Common myeloid progenitor, CD34-positive (primary cell): ENCODE measurements around the gene HCN4.

ENCODE experiments used
- CTCF ChIA-PET: fragments of 350-600 bp; sonication (Branson Sonifier 250); formaldehyde crosslinking; loops from one replicate; lab custom pipeline; 2021; ENCODE audit warnings: antibody characterized with exemption; lab: Charles Lee
- POLR2A ChIA-PET: fragments of 350-600 bp; sonication (Branson Sonifier 250); formaldehyde crosslinking; loops from one replicate; lab custom pipeline; 2021; ENCODE audit warnings: antibody characterized with exemption; lab: Charles Lee
- DNase-seq, 3 donors: peaks; one replicate each; pipeline versions ENCODE4 v3.0.0 to v3.0.0-alpha.2; 2013
- H3K27ac ChIP-seq, 2 experiments: 1 replicate in 1 of 2; 2 replicates in 1 of 2; pipeline ENCODE4 v1.7.0; 2013; ENCODE audit warnings: inconsistent platforms in 2 of 2, low read length in 2 of 2, mild to moderate bottlenecking in 2 of 2, low read depth in 1 of 2, moderate library complexity in 1 of 2; ENCODE audit not compliant: severe bottlenecking in 2 of 2, insufficient read depth in 1 of 2, poor library complexity in 1 of 2
- H3K27me3 ChIP-seq, 5 experiments: replicated peaks in 2 of 5; 1 replicate in 3 of 5; 2 replicates in 2 of 5; pipeline versions ENCODE4 v1.6.1 to v1.7.0; 2013; ENCODE audit warnings: low read length in 4 of 5, mild to moderate bottlenecking in 2 of 5, moderate library complexity in 2 of 5, inconsistent platforms in 1 of 5; ENCODE audit not compliant: insufficient read depth in 5 of 5, control insufficient read depth in 4 of 5
- H3K36me3 ChIP-seq, 4 experiments: 1 replicate in 2 of 4; 2 replicates in 2 of 4; pipeline versions ENCODE4 v1.6.1 to v1.7.0; 2013; ENCODE audit warnings: low read length in 3 of 4, control low read depth in 1 of 4, mild to moderate bottlenecking in 1 of 4; ENCODE audit not compliant: control insufficient read depth in 4 of 4, insufficient read depth in 4 of 4
- H3K4me1 ChIP-seq, 4 experiments: 1 replicate in 3 of 4; 2 replicates in 1 of 4; pipeline versions ENCODE4 v1.6.1 to v1.7.1; 2013; ENCODE audit warnings: low read length in 3 of 4, mild to moderate bottlenecking in 3 of 4, control low read depth in 1 of 4, inconsistent platforms in 1 of 4, moderate library complexity in 1 of 4; ENCODE audit not compliant: control insufficient read depth in 4 of 4, insufficient read depth in 4 of 4; ENCODE audit errors: control extremely low read depth in 1 of 4
- H3K4me3 ChIP-seq, 7 experiments: 1 replicate in 4 of 7; 2 replicates in 3 of 7; pipeline versions ENCODE4 v1.5.1 to v1.7.0; 2013; ENCODE audit warnings: mild to moderate bottlenecking in 7 of 7, low read length in 6 of 7, moderate library complexity in 6 of 7, inconsistent platforms in 2 of 7, low read depth in 2 of 7, control low read depth in 1 of 7; ENCODE audit not compliant: insufficient read depth in 4 of 7, control insufficient read depth in 1 of 7; ENCODE audit errors: extremely low read depth in 1 of 7
- H3K9me3 ChIP-seq, 5 experiments: 1 replicate in 4 of 5; 2 replicates in 1 of 5; pipeline versions ENCODE4 v1.6.1 to v1.7.1; 2013; ENCODE audit warnings: low read length in 4 of 5, mild to moderate bottlenecking in 2 of 5, inconsistent platforms in 1 of 5, low read depth in 1 of 5, moderate library complexity in 1 of 5; ENCODE audit not compliant: control insufficient read depth in 4 of 5, insufficient read depth in 2 of 5; ENCODE audit errors: control extremely low read depth in 1 of 5
- WGBS: methylation state at CpG from one replicate; pipeline ENCODE4 v1.1.5; 2013; ENCODE audit not compliant: insufficient coverage; 5-methylcytosine and 5-hydroxymethylcytosine counted together

HCN4 gene

DNA sequence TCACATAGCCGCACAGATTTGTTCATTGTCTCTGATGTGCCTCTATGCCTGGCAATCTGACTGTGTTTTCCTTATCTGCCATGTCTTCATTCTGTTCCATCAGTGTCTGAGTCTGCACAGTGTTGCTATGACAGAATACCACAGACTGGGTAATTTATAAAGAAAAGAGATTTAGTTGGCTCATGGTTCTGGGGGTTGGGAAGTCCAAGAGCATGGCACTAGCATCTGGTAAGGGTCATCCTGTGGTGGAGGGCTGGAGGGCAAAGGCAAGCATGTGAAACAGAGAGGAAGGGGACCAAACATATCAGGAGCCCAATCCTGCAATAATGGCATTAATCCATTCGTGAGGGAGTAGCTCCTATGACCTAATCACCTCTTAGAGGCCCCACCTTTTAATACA, 11.9 kb upstream of the HCN4 start:
- POLR2A ChIA-PET: no interaction called here
- 83% methylated on average over 1 of the region's 2 CpGs for WGBS
- Histone ChIP-seq H3K4me3 (no peak overlapping the region), H3K36me3 (no peaks in the 10 kb centered on the region), H3K9me3 (peaks cover 0 to 13% (median 2%) of the 10 kb centered on the region in 5 experiments), H3K27ac (no peak overlapping the region), H3K4me1 (no peaks in the 10 kb centered on the region), H3K27me3 (peaks cover 0 to 48% (median 9%) of the 10 kb centered on the region in 5 experiments)
- CTCF ChIA-PET: no interaction called here
- no peak for DNase-seq

- POLR2A ChIA-PET: no interaction called here
- no peaks in the 10 kb centered on the region for H3K4me1 ChIP-seq
- no peaks in the 10 kb centered on the region for H3K36me3 ChIP-seq
- H3K27me3 ChIP-seq: peaks cover 0 to 53% (median 6%) of the 10 kb centered on the region in 5 experiments
- no peak overlapping the region for H3K27ac ChIP-seq
- WGBS: 74% methylated on average over 12 of the region's 12 CpGs
- DNase-seq: no peak
- no peak overlapping the region for H3K4me3 ChIP-seq
- CTCF ChIA-PET: no interaction called here
- peaks cover 0 to 13% (median 2%) of the 10 kb centered on the region in 5 experiments for H3K9me3 ChIP-seq
Measured at GRCh38 chr15:73378089-73378488, 9.3 kb upstream of the HCN4 start.

- Histone ChIP-seq H3K36me3 (no peaks in the 10 kb centered on the region), H3K4me1 (no peaks in the 10 kb centered on the region), H3K27me3 (peaks cover 0 to 74% (median 21%) of the 10 kb centered on the region in 5 experiments), H3K27ac (no peak overlapping the region), H3K4me3 (no peak overlapping the region), H3K9me3 (peaks cover 0 to 4% (median 0%) of the 10 kb centered on the region in 5 experiments)
- ChIA-PET CTCF (no interaction called here), POLR2A (no interaction called here)
- no peak for DNase-seq
- WGBS: 77% methylated on average over 6 of the region's 6 CpGs
Measured at GRCh38 chr15:73375755-73376305, 7.1 kb upstream of the HCN4 start.

DNA sequence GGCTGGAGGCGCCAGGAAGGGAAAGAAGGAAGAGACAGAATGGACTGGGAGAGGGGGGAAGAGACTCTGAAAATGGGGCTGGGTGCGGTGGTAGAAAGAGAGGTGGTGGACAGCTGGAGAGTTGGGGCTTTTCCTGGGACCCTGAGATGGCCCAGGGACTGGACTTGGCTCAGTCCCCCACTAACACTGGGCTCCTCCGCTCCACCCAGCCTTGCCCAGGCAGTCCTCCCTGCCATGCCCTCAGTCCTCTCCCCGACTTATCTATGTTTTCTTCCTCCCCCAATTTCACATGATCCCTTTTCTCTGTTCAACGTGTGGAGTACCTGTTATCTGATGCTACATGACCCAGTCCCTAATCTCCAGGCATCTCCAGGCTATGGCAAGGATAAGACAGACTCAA, 6.3 kb upstream of the HCN4 start:
- H3K4me3 ChIP-seq: no peak overlapping the region
- 96% methylated on average over 4 of the region's 5 CpGs for WGBS
- ChIA-PET CTCF (no interaction called here), POLR2A (no interaction called here)
- no peak overlapping the region for H3K27ac ChIP-seq
- no peaks in the 10 kb centered on the region for H3K36me3 ChIP-seq
- H3K27me3 ChIP-seq: peaks cover 0 to 77% (median 24%) of the 10 kb centered on the region in 5 experiments
- no peak for DNase-seq
- H3K9me3 ChIP-seq: no peaks in the 10 kb centered on the region
- no peaks in the 10 kb centered on the region for H3K4me1 ChIP-seq

DNA sequence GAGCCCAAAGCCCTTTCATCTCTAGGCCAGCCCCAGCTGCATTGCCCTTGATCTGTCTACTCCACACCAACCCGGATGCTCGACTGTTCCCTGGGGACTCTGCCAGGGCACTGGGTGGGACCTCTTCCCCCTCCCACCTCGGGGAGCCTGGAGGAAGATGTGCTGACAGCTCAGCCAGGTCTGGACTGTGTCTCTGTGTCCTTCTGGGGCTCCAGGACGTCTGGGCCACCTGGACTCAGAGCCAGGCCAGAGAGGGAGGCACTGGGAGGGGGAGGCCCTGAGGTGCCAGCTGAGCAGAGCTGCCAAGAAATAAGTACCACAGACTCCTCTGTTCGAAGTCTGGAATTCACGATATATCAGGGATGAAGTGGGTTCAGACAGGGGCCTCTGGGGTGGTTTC, 5.8 kb upstream of the HCN4 start:
- Histone ChIP-seq H3K4me1 (no peaks in the 10 kb centered on the region), H3K9me3 (no peaks in the 10 kb centered on the region), H3K27ac (no peak overlapping the region), H3K36me3 (no peaks in the 10 kb centered on the region), H3K27me3 (peaks cover 0 to 77% (median 24%) of the 10 kb centered on the region in 5 experiments), H3K4me3 (no peak overlapping the region)
- ChIA-PET POLR2A (no interaction called here), CTCF (interaction anchor here (1.8 kb wide), 1 partner anchor 18 kb away, joined by 4 read pairs; no protein-coding TSS in a partner anchor)
- DNase-seq: no peak
- WGBS: 46% methylated on average over 6 of the region's 6 CpGs

DNA sequence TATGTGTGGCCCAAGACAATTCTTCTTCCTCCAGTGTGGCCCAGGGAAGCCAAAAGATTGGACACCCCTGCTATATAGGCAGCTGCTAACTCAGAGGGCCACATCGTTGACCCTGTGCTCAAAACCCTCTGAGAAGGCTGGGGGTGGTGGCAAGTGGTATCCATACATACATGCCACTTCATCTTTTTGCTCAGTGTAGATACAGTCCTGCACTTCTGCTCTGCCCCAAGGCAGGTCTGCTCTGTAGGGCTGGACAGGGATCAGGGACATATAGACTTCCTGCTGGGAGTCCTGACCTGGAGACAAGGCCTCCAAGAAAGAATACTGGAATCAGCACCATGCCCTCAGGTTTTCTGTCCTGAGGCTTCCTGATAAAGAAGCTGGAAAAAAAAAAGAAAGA, 4.5 kb upstream of the HCN4 start:
- H3K4me3 ChIP-seq: no peak overlapping the region
- no peaks in the 10 kb centered on the region for H3K9me3 ChIP-seq
- DNase-seq: no peak
- WGBS: no CpG with 5 or more reads among the region's 1 CpG
- H3K36me3 ChIP-seq: no peaks in the 10 kb centered on the region
- H3K27ac ChIP-seq: no peak overlapping the region
- peaks cover 0 to 8% (median 4%) of the 10 kb centered on the region in 4 experiments for H3K4me1 ChIP-seq
- CTCF ChIA-PET: interaction anchor here (1.8 kb wide), 1 partner anchor 16 kb away, joined by 4 read pairs; no protein-coding TSS in a partner anchor
- H3K27me3 ChIP-seq: peaks cover 0 to 81% (median 26%) of the 10 kb centered on the region in 5 experiments
- POLR2A ChIA-PET: no interaction called here

DNA sequence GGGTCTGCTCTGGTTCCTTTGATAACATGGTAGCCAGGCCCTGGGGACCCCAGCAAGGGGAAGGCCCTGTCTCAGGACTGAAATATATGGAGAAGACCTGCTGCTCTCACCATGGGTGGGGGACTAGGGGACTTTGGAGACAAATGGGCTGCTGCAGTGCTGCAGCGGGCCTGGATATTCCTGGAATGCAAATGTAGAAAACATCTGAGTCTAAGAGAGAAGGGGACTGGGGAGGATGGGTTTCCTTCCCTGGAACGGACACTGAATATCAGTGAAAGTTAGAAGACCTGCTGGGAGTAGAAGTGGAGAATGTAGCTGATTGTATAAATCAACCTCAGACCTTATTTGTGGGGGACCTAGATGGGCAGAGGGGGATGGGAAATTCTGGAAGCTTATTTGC, 3.1 kb upstream of the HCN4 start:
- Histone ChIP-seq H3K27ac (no peak overlapping the region), H3K9me3 (no peaks in the 10 kb centered on the region), H3K36me3 (no peaks in the 10 kb centered on the region), H3K4me3 (no peak overlapping the region), H3K4me1 (peaks cover 0 to 13% (median 6%) of the 10 kb centered on the region in 4 experiments), H3K27me3 (peaks cover 0 to 92% (median 30%) of the 10 kb centered on the region in 5 experiments)
- 78% methylated on average over 1 of the region's 2 CpGs for WGBS
- CTCF ChIA-PET: no interaction called here
- no peak for DNase-seq
- POLR2A ChIA-PET: no interaction called here
